ENCODE measurements around the gene MYL4.
A peak's percentile ranks its signal among the peaks of the same experiment; 100 is the strongest.
"Not testable (repeated sequence)": the region's sequence is repeated elsewhere in the genome, so short reads cannot be mapped to it uniquely, and the experiment has no call there.

MYL4 gene

DNA sequence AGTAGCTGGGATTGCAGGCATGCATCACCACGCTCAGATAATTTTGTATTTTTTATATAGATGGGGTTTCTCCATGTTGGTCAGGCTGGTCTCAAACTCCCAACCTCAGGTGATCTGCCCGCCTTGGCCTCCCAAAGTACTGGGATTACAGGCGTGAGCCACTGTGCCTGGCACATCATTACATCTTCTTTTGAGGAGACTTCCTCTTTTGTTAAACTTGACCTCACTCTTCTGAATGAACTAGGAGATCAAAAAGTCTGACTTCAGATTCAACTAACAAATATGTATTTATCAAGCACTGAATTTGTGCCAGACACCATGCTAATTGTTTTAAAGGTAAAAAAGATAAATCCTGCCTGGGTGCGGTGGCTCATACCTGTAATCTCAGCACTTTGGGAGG lies 7.7 kb downstream of the MYL4 start:
- H3K27me3 ChIP-seq (ENCODE audit: control insufficient read depth, insufficient read depth, low read length); H3K4me3 ChIP-seq (ENCODE audit: low read length); H3K9ac ChIP-seq (ENCODE audit: low read length); H3K4me1 ChIP-seq (ENCODE audit: control insufficient read depth, insufficient read depth, low read length); H3K36me3 ChIP-seq (ENCODE audit: control insufficient read depth, insufficient read depth, low read length); H3K27ac ChIP-seq (ENCODE audit: low read depth, low read length): not testable (repeated sequence)

DNA sequence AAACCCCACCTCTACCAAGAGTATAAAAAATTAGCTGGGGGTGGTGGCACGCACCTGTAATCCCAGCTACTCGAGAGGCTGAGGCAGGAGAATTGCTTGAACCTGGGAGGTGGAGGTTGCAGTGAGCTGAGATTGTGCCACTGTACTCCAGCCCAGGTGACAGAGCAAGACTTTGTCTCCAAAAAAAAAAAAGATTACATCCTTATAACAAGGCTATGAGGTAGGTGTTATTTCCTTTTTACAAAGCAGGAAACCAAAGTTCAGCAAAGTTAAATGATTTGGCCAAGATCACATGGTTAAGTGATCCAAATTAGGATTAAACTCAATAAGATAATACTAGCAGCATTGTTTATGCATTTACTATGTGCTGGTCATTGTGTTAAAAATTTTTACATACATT lies 8.1 kb downstream of the MYL4 start:
- H3K4me3 ChIP-seq (ENCODE audit: low read length); H3K9ac ChIP-seq (ENCODE audit: low read length); H3K36me3 ChIP-seq (ENCODE audit: control insufficient read depth, insufficient read depth, low read length); H3K27ac ChIP-seq (ENCODE audit: low read depth, low read length); H3K4me1 ChIP-seq (ENCODE audit: control insufficient read depth, insufficient read depth, low read length); H3K27me3 ChIP-seq (ENCODE audit: control insufficient read depth, insufficient read depth, low read length): not testable (repeated sequence)

DNA sequence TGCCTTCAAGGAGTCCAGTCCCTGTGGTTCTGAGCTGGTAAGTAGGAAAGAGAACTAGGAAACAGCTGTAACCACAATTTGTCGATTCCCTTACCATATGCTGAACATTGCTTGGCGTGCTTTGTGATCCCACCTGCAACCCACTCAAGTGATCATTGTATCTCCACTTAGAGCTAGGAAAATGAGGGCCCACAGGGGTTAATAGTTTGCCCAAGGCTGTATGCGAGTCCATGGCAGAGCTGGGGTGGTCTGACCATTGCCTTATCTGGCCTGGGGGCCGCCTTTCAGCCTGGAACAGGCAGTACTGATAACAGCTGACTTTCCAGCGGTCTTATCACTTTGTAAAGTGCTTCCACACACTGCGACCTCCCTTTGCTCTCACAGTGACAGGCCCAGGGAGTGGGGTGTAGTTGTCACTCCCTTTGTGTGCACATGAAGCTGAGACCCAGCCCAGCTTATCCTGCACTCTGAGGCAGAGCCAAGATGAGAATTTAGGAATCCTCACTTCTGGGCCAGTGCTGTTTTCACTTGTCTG lies 9.8 kb downstream of the MYL4 start:
- Histone ChIP-seq H3K4me1 (ENCODE audit: control insufficient read depth, insufficient read depth, low read length) (no peaks in the 10 kb centered on the region), H3K4me3 (ENCODE audit: low read length) (no peak overlapping the region), H3K27me3 (ENCODE audit: control insufficient read depth, insufficient read depth, low read length) (no peaks in the 10 kb centered on the region), H3K9ac (ENCODE audit: low read length) (no peak overlapping the region), H3K27ac (ENCODE audit: low read depth, low read length) (no peak overlapping the region), H3K36me3 (ENCODE audit: control insufficient read depth, insufficient read depth, low read length) (no peaks in the 10 kb centered on the region)

DNA sequence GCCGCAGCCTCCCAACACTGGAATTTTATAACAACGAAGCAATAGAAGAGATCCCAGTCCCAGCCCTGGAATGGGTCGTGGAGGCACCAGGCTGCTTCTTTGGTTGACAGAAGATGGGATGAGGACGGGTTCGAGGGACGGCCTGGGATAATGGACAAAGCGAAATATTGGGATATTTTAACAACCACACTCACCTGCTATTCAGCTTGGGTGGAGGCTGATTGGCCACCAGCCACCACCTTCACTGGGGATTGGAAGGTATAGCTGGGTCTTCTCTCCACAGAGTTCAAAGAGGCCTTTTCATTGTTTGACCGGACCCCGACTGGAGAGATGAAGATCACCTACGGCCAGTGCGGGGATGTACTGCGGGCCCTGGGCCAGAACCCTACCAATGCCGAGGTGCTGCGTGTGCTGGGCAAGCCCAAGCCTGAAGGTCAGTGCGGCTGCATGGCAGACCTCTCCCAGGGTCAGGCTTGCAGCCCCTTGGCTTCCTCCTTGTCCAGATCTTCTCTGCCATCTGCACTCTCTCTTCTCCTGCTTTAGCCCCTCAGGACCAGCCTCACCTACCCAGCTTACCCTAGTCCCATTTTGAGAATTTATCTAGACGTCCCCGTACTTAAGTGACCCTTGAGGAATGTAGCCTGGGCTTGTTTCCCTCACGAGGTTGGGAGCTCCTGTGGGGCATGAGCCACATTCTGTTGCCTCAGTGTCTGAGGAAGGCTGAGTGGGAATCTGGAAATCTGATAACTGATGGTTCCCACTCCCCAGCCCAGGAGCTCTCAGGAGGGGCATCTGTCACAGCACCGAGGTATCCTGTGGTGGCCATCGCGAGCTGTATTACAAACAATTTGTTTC lies 10.7 kb downstream of the MYL4 start:
- no peaks in the 10 kb centered on the region for H3K27me3 ChIP-seq (ENCODE audit: control insufficient read depth, insufficient read depth, low read length)
- no peak overlapping the region for H3K9ac ChIP-seq (ENCODE audit: low read length)
- H3K4me3 ChIP-seq (ENCODE audit: low read length), result no peak overlapping the region
- no peak overlapping the region for H3K27ac ChIP-seq (ENCODE audit: low read depth, low read length)
- no peaks in the 10 kb centered on the region for H3K36me3 ChIP-seq (ENCODE audit: control insufficient read depth, insufficient read depth, low read length)
- peaks cover 4% of the 10 kb centered on the region for H3K4me1 ChIP-seq (ENCODE audit: control insufficient read depth, insufficient read depth, low read length)

DNA sequence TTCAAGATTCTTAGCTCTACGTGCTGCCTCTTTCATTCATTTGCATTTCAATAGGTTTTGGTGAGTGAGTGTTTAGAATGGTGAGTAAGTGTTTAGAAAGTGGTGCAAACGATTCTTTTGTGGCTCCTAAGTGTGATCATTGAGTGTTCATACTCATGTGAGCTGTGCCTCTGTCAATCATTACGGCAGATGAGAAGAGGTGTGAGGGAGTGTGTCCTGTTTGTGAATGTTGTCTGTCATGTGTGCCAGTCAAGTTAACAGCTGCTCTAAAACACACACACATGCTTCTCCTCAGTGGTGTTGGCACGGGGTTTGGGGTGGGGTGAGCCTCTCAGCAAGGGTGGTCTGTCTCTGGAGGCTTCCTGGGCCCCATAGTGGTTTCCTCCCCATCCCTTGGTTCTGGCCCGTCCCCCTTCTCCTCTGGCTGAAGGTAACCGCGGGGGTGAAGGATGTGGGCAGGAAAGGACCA lies 11.4 kb downstream of the MYL4 start:
- Histone ChIP-seq H3K4me1 (ENCODE audit: control insufficient read depth, insufficient read depth, low read length) (peaks cover 11% of the 10 kb centered on the region), H3K27me3 (ENCODE audit: control insufficient read depth, insufficient read depth, low read length) (no peaks in the 10 kb centered on the region), H3K36me3 (ENCODE audit: control insufficient read depth, insufficient read depth, low read length) (no peaks in the 10 kb centered on the region), H3K27ac (ENCODE audit: low read depth, low read length) (no peak overlapping the region), H3K4me3 (ENCODE audit: low read length) (no peak overlapping the region), H3K9ac (ENCODE audit: low read length) (no peak overlapping the region)

DNA sequence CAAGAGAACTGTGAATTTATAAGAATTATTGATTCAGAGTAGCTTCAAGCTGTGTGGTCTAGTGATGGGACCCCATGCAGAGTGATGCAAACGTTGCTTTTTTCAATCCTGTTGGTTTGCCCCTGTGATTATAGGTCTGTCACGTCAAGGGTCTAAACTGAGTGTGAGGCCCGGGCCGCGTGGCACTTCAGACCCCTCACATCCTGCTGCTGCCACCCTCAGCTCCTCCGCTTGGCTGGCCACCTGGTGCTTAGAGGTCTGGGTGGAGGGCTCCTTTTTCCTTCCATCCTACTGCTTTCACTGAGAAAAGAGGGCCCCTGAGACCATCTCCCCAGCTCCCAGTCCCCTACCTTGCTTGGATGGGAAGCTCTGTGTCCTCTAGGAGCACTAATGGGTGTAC lies 12.0 kb downstream of the MYL4 start:
- Histone ChIP-seq H3K36me3 (ENCODE audit: control insufficient read depth, insufficient read depth, low read length) (no peaks in the 10 kb centered on the region), H3K27ac (ENCODE audit: low read depth, low read length) (no peak overlapping the region), H3K9ac (ENCODE audit: low read length) (no peak overlapping the region), H3K4me3 (ENCODE audit: low read length) (no peak overlapping the region), H3K4me1 (ENCODE audit: control insufficient read depth, insufficient read depth, low read length) (peaks cover 14% of the 10 kb centered on the region), H3K27me3 (ENCODE audit: control insufficient read depth, insufficient read depth, low read length) (no peaks in the 10 kb centered on the region)

DNA sequence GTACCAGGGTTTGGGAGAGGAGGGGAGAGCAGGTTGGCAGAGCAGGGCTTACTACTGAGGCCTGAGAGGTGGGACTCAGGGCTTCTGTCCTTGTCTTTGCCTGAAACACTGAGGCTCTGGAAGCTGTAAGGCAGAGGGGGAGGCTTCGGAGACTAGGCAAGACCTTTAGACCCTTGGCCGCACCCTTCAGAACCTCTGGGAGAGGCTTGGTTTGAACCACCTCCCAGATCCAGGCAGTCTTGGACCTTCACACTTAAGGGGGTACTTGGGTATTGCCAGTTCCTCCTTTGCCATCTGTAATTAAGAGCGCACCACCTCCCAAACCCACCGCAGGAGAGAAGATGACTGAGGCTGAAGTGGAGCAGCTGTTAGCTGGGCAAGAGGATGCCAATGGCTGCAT lies 12.9 kb downstream of the MYL4 start:
- Histone ChIP-seq H3K27ac (ENCODE audit: low read depth, low read length) (no peak overlapping the region), H3K36me3 (ENCODE audit: control insufficient read depth, insufficient read depth, low read length) (no peaks in the 10 kb centered on the region), H3K9ac (ENCODE audit: low read length) (no peak overlapping the region), H3K27me3 (ENCODE audit: control insufficient read depth, insufficient read depth, low read length) (no peaks in the 10 kb centered on the region), H3K4me3 (ENCODE audit: low read length) (no peak overlapping the region), H3K4me1 (ENCODE audit: control insufficient read depth, insufficient read depth, low read length) (peaks cover 14% of the 10 kb centered on the region)

DNA sequence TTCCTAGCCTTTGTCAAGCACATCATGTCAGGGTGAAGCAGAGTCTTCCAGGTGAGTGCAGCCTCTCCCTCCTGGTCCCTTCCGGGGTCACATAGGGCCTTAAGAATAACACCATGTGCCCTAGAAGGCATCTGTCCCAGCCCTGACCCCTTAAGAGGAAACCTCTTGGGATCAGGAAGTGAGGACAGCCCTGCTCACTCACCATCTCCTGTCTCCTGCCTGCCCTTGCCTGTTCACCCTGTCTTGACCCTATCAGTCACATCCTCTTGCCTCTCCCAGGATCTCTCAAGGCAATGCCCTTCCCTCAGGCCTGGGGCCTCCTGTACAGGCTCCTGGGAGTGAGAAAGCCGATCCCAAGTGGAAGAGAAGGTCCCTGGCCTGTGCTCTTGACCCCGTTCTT lies 13.9 kb downstream of the MYL4 start:
- Histone ChIP-seq H3K4me3 (ENCODE audit: low read length) (no peak overlapping the region), H3K9ac (ENCODE audit: low read length) (no peak overlapping the region), H3K4me1 (ENCODE audit: control insufficient read depth, insufficient read depth, low read length) (peaks cover 14% of the 10 kb centered on the region), H3K27ac (ENCODE audit: low read depth, low read length) (no peak overlapping the region), H3K27me3 (ENCODE audit: control insufficient read depth, insufficient read depth, low read length) (no peaks in the 10 kb centered on the region), H3K36me3 (ENCODE audit: control insufficient read depth, insufficient read depth, low read length) (no peaks in the 10 kb centered on the region)

DNA sequence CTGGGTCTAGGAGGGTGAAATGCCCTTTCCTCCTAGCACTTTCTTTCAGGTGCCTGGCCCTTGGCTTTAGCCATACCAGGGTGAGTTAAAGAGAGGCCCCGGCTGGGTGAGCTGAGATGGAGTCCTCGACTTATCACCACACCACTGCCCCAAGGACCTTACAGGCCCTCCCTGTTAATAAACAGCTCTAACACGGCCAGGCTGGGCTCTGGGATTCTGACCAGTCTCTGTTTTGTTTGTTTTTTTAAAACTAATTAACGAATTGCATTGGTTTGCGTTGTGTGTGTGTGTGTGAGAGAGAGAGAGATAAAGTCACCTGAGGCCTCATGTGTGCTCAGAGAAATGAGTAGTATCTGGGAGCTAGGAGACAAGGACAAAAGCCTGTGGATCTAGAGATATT lies 14.3 kb downstream of the MYL4 start:
- Histone ChIP-seq H3K4me1 (ENCODE audit: control insufficient read depth, insufficient read depth, low read length) (peaks cover 14% of the 10 kb centered on the region), H3K27me3 (ENCODE audit: control insufficient read depth, insufficient read depth, low read length) (no peaks in the 10 kb centered on the region), H3K4me3 (ENCODE audit: low read length) (no peak overlapping the region), H3K27ac (ENCODE audit: low read depth, low read length) (no peak overlapping the region), H3K9ac (ENCODE audit: low read length) (no peak overlapping the region), H3K36me3 (ENCODE audit: control insufficient read depth, insufficient read depth, low read length) (no peaks in the 10 kb centered on the region)

DNA sequence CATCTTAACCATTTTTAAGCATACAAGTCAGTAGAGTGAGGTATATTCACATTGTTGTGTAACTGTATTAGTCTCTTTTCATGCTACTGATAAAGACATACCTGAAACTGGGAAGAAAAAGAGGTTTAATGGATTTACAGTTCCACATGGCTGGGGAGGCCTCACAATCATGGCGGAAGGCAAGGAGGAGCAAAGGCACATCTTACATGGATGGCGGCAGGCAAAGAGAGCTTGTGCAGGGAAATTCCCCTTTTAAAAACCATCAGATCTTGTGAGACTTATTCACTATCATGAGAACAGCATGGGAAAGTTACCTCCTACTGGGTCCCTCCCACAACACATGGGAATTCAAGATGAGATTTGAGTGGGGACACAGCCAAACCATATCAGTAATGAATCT lies 14.9 kb downstream of the MYL4 start:
- not testable (repeated sequence) for H3K27ac ChIP-seq (ENCODE audit: low read depth, low read length); H3K36me3 ChIP-seq (ENCODE audit: control insufficient read depth, insufficient read depth, low read length); H3K27me3 ChIP-seq (ENCODE audit: control insufficient read depth, insufficient read depth, low read length); H3K4me3 ChIP-seq (ENCODE audit: low read length); H3K9ac ChIP-seq (ENCODE audit: low read length)
- peaks cover 14% of the 10 kb centered on the region for H3K4me1 ChIP-seq (ENCODE audit: control insufficient read depth, insufficient read depth, low read length)

DNA sequence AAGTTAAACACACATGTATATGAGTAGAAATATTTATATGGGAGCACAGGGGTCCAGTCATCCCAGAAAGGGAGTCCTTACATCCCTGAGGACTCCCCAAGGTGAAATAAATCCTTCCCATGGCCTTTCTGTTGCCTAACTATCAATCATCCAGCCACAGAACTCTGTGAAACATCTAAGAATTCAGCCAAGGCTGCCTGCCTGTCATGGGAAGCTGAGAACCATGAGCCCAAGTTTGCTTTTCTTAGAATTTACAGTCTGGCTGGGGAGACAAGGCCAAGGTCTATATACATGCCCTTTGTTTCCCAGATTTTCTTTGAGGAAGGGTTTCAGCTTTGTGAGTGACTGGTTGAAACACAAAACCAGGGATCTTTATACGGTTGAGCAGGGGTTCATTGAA lies 15.8 kb downstream of the MYL4 start:
- H3K4me1 ChIP-seq (ENCODE audit: control insufficient read depth, insufficient read depth, low read length), result peaks cover 18% of the 10 kb centered on the region
- peak overlapping the region; percentile 85 for H3K27ac ChIP-seq (ENCODE audit: low read depth, low read length)
- H3K9ac ChIP-seq (ENCODE audit: low read length), result no peak overlapping the region
- H3K27me3 ChIP-seq (ENCODE audit: control insufficient read depth, insufficient read depth, low read length), result no peaks in the 10 kb centered on the region
- no peaks in the 10 kb centered on the region for H3K36me3 ChIP-seq (ENCODE audit: control insufficient read depth, insufficient read depth, low read length)
- peak overlapping the region; percentile 10 for H3K4me3 ChIP-seq (ENCODE audit: low read length)

DNA sequence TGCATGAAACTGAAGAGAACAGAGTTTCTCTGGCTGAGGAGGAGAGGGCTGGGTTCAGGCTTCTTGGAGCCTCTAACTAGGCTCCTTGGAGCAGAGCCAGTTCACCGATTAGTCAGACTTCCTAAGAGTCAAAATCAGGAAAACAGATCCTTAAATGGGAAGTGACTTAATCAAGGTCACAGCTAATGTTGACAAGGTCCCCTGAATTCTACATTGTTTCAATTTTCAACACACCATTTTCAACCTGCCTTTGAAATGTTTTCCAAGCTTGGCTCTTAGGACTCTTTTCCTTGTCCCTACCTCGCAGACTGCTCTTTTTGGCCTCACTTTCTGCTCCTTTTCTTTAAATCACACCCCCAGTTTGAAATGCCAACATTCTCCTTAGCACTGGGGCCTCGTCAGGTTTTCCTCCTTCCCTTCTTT lies 16.3 kb downstream of the MYL4 start:
- H3K27me3 ChIP-seq (ENCODE audit: control insufficient read depth, insufficient read depth, low read length), result no peaks in the 10 kb centered on the region
- no peaks in the 10 kb centered on the region for H3K36me3 ChIP-seq (ENCODE audit: control insufficient read depth, insufficient read depth, low read length)
- no peak overlapping the region for H3K4me3 ChIP-seq (ENCODE audit: low read length)
- H3K4me1 ChIP-seq (ENCODE audit: control insufficient read depth, insufficient read depth, low read length), result peaks cover 22% of the 10 kb centered on the region
- H3K9ac ChIP-seq (ENCODE audit: low read length), result no peak overlapping the region
- peak overlapping the region; percentile 85 for H3K27ac ChIP-seq (ENCODE audit: low read depth, low read length)
